Measurements from ENCODE around the gene TC2N. TPM values are rescaled to one million over a fixed set of nuclear protein-coding genes. Genes with fewer than 3 reads are reported as not detected.

The TC2N gene
- total and polyA plus RNA-seq, 2 experiments from 2014 or later = 10.0 to 35.0 TPM

GRCh38 chr14:91858536-91859275 lies 8.6 kb downstream of the TC2N start:
- H3K4me3 Mint-ChIP-seq = no peak overlapping the region
- H3K27ac ChIP-seq (ENCODE audit: low read depth) = no peak overlapping the region
- DNase-seq (ENCODE audit: low spot score) = peak; percentile 32
- H3K36me3 ChIP-seq (ENCODE audit: insufficient read depth) = no peaks in the 10 kb centered on the region
- TF ChIP-seq JUNB (IDR thresholded peaks at IDR 0.05; ENCODE audit: unreplicated experiment) (no peak), CTCF (conservative IDR thresholded peaks at IDR 0.05; ENCODE audit: low read depth in 2 of 2) (peak in 1 of 2 experiments; percentile 47; a peak in 3 of 4 replicates)
- no peaks in the 10 kb centered on the region for H3K79me2 ChIP-seq (replicated peaks; ENCODE audit: insufficient read depth)
- H3K27ac Mint-ChIP-seq = peak overlapping the region; percentile 15; the same call in 1 of the 2 replicates
- H3F3A ChIP-seq (replicated peaks; ENCODE audit: low read depth) = no peaks in the 10 kb centered on the region
- no peaks in the 10 kb centered on the region for H3K9me3 Mint-ChIP-seq
- peak overlapping the region; percentile 71 for H3K4me2 ChIP-seq
- 0 out of 2 replicates have a peak overlapping the region, but pooled peaks have one; percentile 2 for H3K4me3 ChIP-seq
- H2AFZ ChIP-seq = no peak overlapping the region
- peaks cover 18% of the 10 kb centered on the region for H3K4me1 Mint-ChIP-seq
- peaks cover 11% of the 10 kb centered on the region for H3K4me1 ChIP-seq (ENCODE audit: insufficient read depth)
- H3K36me3 Mint-ChIP-seq (ENCODE audit: low read depth) = no peaks in the 10 kb centered on the region
- peaks cover 3% of the 10 kb centered on the region; the same call in 1 of the 2 replicates for H3K9me2 ChIP-seq (ENCODE audit: insufficient read depth)
- peak; percentile 41; the same call in 2 of the 3 replicates for ATAC-seq
- no peaks in the 10 kb centered on the region for H4K20me1 ChIP-seq (replicated peaks; ENCODE audit: insufficient read depth)
- peaks cover 3% of the 10 kb centered on the region for H3K27me3 Mint-ChIP-seq (ENCODE audit: insufficient read depth, low read depth, poor library complexity)
- H3K27me3 ChIP-seq (ENCODE audit: insufficient read depth) = no peaks in the 10 kb centered on the region

DNA sequence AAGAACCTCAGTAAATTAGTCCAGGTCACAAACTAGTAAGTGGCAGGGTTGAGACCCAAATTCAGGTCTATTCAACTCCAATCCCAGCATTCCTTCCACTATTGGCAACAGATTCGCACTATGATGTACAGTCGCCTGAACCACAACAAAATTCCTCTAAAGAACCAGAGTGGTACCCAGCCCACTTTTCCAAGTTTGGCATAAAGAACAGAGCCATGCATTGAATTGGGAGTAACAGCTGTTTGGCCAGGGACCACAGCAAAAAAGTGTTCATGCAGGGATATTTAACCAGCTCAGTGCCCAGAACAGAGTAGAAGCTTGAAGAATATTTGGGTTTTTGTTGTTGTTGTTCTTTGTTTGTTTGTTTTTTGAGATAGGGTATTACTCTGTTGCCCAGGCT lies 9.7 kb downstream of the TC2N start:
- Mint-ChIP-seq H3K9me3 (no peaks in the 10 kb centered on the region), H3K4me3 (no peak overlapping the region), H3K27ac (no peak overlapping the region), H3K27me3 (ENCODE audit: insufficient read depth, low read depth, poor library complexity) (peaks cover 3% of the 10 kb centered on the region), H3K4me1 (peaks cover 20% of the 10 kb centered on the region), H3K36me3 (ENCODE audit: low read depth) (no peaks in the 10 kb centered on the region)
- Histone ChIP-seq H3K9me2 (ENCODE audit: insufficient read depth) (peaks cover 3% of the 10 kb centered on the region; the same call in 1 of the 2 replicates), H2AFZ (no peak overlapping the region), H3K79me2 (replicated peaks; ENCODE audit: insufficient read depth) (no peaks in the 10 kb centered on the region), H3K27ac (ENCODE audit: low read depth) (no peak overlapping the region), H4K20me1 (replicated peaks; ENCODE audit: insufficient read depth) (no peaks in the 10 kb centered on the region), H3K4me3 (no peak overlapping the region), H3K27me3 (ENCODE audit: insufficient read depth) (no peaks in the 10 kb centered on the region), H3K36me3 (ENCODE audit: insufficient read depth) (no peaks in the 10 kb centered on the region), H3K4me2 (no peak overlapping the region), H3F3A (replicated peaks; ENCODE audit: low read depth) (no peaks in the 10 kb centered on the region), H3K4me1 (ENCODE audit: insufficient read depth) (peaks cover 11% of the 10 kb centered on the region)
- no peak for TF ChIP-seq JUNB (IDR thresholded peaks at IDR 0.05; ENCODE audit: unreplicated experiment)
- no peak for TF ChIP-seq EZH2 (IDR thresholded peaks at IDR 0.05; ENCODE audit: low read depth, unreplicated experiment)
- no peak for TF ChIP-seq STAT1 (IDR thresholded peaks at IDR 0.05; ENCODE audit: unreplicated experiment)
- no peak for TF ChIP-seq ZNF331 (CRISPR knock-in tag; IDR thresholded peaks at IDR 0.05; ENCODE audit: low read depth)
- no peak for TF ChIP-seq POLR2AphosphoS5 (IDR thresholded peaks at IDR 0.05; ENCODE audit: low read depth)
- TF ChIP-seq ZNF462 (CRISPR knock-in tag; IDR thresholded peaks at IDR 0.05) = no peak
- no peak for ATAC-seq
- no peak for DNase-seq (ENCODE audit: low spot score)

Data from GM23338 (cell line).